Erythroblast (primary cell): ENCODE measurements around the gene RNF144B.
"Not testable (repeated sequence)": the region's sequence is repeated elsewhere in the genome, so short reads cannot be mapped to it uniquely, and the experiment has no call there.

Source experiments
- DNase-seq, 2 experiments: peaks; one replicate each; lab custom pipeline; 2025; lab: John Stamatoyannopoulos, UW
- GATA1 ChIP-seq: IDR thresholded peaks from 2 replicates; pipeline ENCODE4 v1.6.1; 2011; ENCODE audit warnings: low read depth, mild to moderate bottlenecking, control low read depth, low read length, moderate library complexity
- POLR2A ChIP-seq: IDR thresholded peaks from 2 replicates; pipeline ENCODE4 v1.6.1; 2011; ENCODE audit warnings: mild to moderate bottlenecking, low read length

Gene RNF144B

GRCh38 chr6:18359237-18359885 is 27.8 kb upstream of the RNF144B start:
- TF ChIP-seq POLR2A: no peak
- TF ChIP-seq GATA1: no peak
- DNase-seq: no peak

GRCh38 chr6:18360188-18360587 is 27.0 kb upstream of the RNF144B start:
- TF ChIP-seq POLR2A (no peak), GATA1 (no peak)
- no peak for DNase-seq

GRCh38 chr6:18362058-18362561 is 25.0 kb upstream of the RNF144B start:
- TF ChIP-seq POLR2A (no peak), GATA1 (no peak)
- DNase-seq: no peak

- no peak for DNase-seq
Measured at GRCh38 chr6:18363746-18364145, 23.4 kb upstream of the RNF144B start.

GRCh38 chr6:18364561-18364960 is 22.6 kb upstream of the RNF144B start:
- not testable (repeated sequence) for DNase-seq

More at GRCh38 chr6:18363746-18364145, 23.4 kb upstream of the RNF144B start:
- TF ChIP-seq GATA1: no peak
- TF ChIP-seq POLR2A: no peak

- TF ChIP-seq GATA1 (no peak), POLR2A (no peak)
- DNase-seq: no peak
Measured at GRCh38 chr6:18367371-18367770, 19.8 kb upstream of the RNF144B start.

- no peak for DNase-seq
- TF ChIP-seq POLR2A: no peak
- no peak for TF ChIP-seq GATA1
Measured at GRCh38 chr6:18368277-18369105, 18.7 kb upstream of the RNF144B start.

- no peak for DNase-seq
- TF ChIP-seq GATA1 (no peak), POLR2A (no peak)
Measured at GRCh38 chr6:18371010-18371409, 16.1 kb upstream of the RNF144B start.

GRCh38 chr6:18371656-18372055 is 15.5 kb upstream of the RNF144B start:
- no peak for DNase-seq
- TF ChIP-seq GATA1 (no peak), POLR2A (no peak)

- DNase-seq: no peak
- TF ChIP-seq GATA1: no peak
- no peak for TF ChIP-seq POLR2A
Measured at GRCh38 chr6:18380158-18380836, 6.9 kb upstream of the RNF144B start.

- TF ChIP-seq GATA1 (no peak), POLR2A (no peak)
- no peak for DNase-seq
Measured at GRCh38 chr6:18380851-18381250, 6.3 kb upstream of the RNF144B start.

- no peak for DNase-seq
- TF ChIP-seq GATA1: no peak
- no peak for TF ChIP-seq POLR2A
Measured at GRCh38 chr6:18383441-18383840, 3.7 kb upstream of the RNF144B start.

- TF ChIP-seq GATA1: no peak
- TF ChIP-seq POLR2A: no peak
- no peak for DNase-seq
Measured at GRCh38 chr6:18384621-18385020, 2.5 kb upstream of the RNF144B start.
